Fibroblast of skin of abdomen (primary cell): ENCODE data around the gene SERPINI2. TPM values are rescaled to one million over a fixed set of nuclear protein-coding genes. Genes with fewer than 3 reads are reported as not detected.

Experiments used
- DNase-seq: peaks from one replicate; pipeline ENCODE4 v3.0.0-alpha.2; 2013
- polyA plus RNA-seq, 2 experiments: library from polyadenylated mRNA; unstranded; fragments of 120-200 nt; gene quantifications; one replicate each; pipeline ENCODE4 v1.2.1, GENCODE V29; 2013; ENCODE audit not compliant: insufficient read length in 2 of 2

The SERPINI2 gene, protein sequence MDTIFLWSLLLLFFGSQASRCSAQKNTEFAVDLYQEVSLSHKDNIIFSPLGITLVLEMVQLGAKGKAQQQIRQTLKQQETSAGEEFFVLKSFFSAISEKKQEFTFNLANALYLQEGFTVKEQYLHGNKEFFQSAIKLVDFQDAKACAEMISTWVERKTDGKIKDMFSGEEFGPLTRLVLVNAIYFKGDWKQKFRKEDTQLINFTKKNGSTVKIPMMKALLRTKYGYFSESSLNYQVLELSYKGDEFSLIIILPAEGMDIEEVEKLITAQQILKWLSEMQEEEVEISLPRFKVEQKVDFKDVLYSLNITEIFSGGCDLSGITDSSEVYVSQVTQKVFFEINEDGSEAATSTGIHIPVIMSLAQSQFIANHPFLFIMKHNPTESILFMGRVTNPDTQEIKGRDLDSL
- not detected for polyA plus RNA-seq (2013, experiment 1 of 2; ENCODE audit: insufficient read length)
- polyA plus RNA-seq (2013, experiment 2 of 2; ENCODE audit: insufficient read length) = not detected

DNA sequence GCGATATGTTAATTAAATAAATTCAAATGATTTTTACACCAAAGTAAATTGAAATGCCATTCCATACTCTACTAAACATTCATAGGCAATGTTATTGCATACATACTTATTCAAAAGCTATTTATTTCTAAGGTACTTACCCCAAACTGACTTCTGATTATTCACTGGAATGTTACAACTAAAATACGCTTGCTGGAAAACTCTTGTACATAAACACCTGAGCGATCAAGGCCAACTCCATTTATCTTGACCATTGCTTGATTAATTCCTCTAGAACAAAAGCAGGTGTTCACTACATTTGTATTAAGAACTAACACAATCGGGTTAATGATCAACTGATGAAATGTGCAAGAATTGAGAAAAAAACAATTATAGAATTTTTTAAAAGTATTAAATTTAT is at the start of gene SERPINI2:
Gene SERPINI2, minus strand, starts transcription at position 180 of the 400 bp plus-strand sequence. CDS start 2,208 bp downstream, outside the sequence.
- DNase-seq = no peak

DNA sequence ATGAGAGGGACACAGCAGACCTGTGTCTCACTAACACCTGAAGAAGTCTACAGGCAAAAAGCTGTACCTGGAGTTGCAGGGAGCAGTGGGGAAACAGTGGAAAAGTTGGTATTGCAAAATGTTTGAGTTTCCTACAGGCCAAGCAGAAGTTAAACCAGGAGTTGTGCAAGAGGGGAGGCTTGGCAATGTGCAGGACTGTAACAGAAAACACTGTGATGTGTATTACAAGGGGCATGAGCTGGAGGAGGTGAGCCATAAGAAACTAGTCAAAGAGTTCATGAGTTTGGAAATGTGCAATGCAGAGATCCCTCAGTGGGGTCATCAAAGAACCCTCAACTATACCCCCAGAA is 47.1 kb upstream of the SERPINI2 start:
- no peak for DNase-seq

DNA sequence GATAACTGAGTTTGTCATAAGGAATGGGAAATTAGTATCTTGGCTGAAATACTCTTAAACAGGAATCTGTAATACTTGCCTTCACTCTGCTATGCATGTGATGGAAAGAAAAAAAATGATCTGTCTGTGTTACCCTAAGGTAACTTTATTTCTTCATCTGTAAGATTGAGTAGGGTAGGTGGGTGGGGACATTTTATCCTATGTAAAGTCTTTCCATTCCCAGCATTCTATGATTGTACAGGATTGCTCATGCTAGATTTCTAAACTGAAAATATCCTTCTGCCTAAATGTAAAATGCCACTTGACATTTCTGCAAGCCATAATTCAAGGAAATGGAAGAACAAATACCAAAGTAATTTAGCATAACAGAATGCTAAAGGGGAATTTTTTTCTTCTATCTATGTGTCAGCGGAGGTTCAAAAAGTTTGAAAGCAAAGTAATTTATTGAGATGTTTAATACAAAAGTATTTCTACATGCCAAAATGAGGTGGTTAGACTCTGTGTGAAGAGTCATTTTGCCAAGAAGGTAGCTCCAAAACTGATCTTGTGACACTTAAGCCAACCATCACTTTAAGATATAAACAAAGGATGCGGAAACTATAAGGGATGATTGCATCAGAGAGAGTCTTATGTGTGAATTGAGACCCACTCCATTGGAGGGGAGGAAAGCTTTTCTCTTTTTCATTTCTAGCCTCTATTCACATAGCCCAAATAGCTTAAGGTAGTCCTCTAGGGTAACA is 46.6 kb upstream of the SERPINI2 start:
- no peak for DNase-seq

DNA sequence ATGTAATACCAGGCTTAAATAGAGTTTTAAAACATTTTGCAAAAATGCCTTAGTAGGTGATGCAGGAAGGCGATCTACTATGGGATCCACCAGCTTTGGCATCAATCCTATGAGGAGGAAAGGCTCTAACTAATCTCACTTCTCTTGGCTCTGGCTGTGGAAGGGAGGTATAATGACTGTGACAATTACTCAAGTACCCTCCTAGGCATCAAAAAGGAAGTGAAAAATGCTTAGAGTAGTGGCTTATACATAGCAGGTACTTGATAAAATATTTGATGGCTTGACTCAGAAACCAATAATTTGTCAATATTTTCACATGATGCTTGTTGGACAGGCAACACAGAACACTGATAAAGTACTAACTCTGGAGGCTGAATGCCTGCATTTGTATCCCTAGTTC is 34.1 kb upstream of the SERPINI2 start:
- no peak for DNase-seq

DNA sequence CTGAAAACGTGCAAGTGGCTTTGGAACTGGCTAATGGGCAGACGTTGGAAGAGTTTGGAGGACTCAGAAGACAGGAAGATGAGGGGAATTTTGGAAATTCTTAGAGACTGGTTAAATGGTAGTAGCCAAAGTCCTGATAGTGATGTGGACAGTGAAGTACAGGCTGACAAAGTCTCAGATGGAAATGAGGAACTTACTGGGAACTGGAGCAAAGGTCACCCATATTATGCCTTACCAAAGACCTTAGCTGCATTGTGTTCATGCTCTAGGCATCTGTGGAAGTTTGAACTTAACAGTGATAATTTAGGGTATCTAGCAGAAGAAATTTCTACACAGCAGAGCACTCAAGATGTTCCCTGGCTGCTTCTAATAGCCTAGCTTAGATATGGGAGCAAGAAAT is 28.6 kb upstream of the SERPINI2 start:
- DNase-seq = no peak

DNA sequence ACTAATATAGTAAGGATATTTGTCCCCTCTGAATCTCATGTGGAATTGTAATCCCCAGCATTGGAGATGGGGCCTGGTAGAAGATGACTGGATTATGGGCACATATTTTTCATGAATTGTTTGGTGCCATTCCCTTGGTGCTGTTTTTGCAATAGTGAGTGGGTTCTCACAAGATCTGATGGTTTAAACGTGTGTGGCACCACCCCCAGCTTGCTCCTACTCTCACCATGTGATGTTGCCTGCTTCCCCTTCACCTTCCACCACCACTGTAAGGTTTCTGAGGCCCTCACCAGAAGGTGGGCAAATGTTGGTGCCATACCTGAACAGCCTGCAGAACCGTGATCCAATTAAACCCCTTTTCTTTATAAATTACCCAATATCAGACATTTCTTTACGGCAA is 28.1 kb upstream of the SERPINI2 start:
- DNase-seq = no peak

DNA sequence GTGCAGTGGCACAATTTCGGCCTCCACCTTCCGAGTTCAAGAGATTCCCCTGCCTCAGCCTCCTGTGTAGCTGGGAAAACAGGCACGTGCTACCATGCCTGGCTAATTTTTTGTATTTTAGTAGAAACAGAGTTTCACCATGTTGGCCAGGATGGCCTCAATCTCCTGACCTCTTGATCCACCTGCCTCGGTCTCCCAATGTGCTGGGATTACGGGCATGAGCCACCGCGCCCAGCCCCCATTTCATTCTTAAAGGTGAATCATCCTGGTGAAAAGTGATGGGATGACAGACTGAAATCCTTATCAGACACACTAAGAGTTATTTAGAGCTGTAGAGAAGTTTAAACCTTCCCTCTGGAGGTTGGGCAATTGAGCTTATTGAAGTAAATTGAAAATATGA is 24.1 kb upstream of the SERPINI2 start:
- DNase-seq = no peak

DNA sequence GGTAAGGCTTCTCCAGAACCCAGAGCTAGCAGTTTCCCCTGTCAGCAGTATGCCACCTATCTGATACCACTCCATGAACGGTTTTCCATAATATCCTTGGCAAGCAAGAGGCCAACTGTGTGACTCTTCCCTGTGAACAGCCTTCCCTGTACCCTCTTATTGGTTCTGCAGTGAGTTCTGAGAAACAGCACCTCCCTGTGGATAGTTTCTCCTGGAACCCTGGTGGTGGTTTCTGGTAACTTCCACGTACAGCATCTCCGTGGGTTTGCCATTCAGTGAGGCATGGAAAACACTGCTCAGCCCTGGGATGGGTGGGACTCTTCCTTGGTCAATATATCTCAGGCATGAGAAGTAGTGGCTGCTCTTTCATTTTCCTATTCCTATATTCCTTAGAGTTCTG is 19.4 kb upstream of the SERPINI2 start:
- DNase-seq = no peak

DNA sequence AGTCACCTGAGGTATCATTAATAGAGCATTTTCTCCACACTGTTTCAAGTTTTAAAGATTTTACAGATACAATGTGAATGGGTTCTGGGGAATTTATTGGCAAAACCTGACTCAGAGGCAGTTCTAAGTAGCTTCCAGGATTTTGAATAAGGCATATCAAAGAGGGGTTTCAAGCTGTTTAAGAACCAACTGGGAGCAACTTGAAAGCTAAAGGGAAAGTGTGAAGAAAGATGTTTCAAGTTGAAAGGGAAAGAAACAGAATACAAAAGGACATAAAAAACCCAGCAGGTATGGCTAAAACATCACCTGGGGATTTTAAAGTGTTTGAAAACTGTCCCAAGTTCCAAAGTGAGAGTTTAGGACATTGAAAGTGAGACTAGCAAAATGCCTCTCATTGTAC is 17.8 kb upstream of the SERPINI2 start:
- no peak for DNase-seq

DNA sequence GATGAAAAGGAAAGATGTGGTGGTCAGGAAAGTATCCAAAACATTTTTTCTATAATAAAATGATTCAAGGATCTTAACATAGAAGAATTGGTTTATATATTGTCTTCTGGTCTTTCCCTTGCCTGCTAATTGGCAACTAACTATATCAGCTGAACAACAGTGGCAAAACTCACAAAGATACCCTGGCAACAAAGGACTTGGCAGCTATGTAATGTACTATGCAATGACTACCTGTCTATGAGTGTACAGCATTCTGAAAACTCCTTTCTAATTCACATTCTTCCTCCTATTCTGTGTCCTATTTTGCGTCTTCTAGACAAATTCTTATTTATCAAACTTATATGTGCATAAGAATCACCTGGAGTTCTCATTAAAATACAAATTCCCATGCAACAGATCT is 15.7 kb upstream of the SERPINI2 start:
- DNase-seq = no peak

DNA sequence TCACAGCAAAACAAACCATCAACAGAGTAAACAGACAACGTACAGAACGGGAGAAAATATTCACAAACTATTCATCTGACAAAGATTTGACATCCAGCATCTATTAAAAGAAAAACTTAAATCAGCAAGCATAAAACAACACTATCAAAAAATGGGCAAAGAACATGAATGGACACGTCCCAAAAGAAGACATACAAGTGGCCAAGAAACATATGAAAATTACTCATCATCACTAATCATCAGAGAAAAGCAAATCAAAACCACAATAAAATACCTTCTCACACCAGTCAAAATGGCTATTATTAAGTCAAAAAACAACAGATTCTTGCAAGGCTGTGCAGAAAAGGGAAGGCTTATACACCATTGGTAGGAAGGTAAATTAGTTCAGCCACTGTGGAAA is 13.7 kb upstream of the SERPINI2 start:
- DNase-seq = no peak

DNA sequence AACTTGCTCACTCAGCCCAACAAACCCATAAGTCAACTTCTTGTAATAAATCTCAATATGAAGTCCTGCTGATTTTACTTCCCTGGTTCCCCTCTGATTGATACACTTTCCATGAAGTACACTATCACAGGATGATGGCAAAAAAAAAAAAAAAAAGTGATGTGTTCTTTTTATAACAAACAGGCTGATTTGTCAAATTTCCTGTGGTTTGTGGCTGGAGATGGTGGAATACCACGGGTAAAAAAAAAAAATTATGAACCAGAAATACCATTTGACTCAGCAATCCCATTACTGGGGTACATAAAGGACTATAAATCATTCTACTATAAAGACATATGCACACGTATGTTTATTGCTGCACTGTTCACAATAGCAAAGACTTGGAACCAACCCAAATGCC is 10.7 kb upstream of the SERPINI2 start:
- DNase-seq = no peak

DNA sequence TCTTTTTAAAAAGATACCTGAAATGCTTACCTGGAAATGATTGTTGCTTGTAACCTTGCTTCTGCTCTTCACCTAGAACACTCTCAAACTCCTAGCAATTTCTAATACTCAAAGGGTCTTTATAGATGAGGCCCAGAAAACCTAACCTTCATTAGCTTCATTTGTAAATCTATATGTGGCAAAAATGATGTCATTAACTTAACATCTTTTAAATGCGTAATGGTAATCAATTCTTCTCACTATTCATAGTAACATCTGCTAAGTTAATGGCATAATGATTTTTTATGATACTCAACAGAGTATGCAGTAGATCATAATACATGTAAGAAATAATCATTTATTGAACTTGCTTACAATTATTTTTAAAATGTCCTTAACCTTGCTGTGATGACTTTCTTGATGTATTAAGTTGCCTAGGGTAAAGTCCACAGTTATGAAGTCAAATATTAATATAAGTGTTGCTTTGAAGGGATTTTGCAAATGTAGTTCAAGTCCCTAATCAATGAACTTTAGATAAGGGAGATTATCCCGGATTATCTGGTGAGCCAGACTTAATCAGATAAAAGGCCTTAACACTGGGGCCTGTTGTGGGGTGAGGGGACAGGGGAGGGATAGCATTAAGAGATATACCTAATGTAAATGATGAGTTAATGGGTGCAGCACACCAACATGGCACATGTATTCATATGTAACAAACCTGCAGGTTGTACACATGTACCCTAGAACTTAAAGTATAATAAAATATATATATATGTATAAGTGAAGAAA is 10.1 kb upstream of the SERPINI2 start:
- DNase-seq = no peak

DNA sequence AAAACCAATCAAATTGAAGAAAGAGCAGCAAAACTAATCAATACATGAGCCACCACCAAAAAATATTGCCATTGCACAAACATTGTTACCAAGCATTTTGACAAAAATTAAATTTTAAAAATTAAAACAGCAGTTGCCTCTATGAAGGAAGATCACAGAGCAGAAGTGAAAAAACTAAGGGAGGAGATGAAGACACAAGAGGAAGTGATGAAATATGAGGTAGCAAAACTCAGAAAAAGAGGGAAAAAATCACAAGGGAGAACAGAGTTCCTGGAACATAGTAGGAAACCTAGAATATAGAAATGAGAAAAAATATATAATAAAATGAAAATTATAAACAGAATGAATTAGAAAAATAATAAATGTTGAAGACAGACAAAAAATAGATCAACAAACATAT is 7.3 kb upstream of the SERPINI2 start:
- DNase-seq = no peak

DNA sequence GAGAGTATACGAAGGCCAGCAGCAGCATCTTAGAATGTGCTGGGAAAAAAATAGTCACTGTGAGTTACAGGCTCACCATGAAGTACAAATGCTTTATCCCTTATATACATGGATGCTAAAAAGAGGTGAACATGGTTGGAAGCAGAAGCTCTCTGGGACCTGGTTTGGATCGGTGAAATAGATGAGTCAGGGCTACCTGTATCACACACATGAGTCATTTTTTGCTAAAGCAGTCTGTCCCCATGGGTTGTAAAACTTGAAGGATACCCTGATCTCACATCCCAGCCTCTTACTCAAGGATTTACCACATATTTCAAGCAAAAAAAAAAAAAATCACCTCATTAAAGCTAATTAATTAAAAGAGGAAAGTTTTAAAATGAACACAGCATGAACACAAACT is 6.9 kb upstream of the SERPINI2 start:
- DNase-seq = no peak

DNA sequence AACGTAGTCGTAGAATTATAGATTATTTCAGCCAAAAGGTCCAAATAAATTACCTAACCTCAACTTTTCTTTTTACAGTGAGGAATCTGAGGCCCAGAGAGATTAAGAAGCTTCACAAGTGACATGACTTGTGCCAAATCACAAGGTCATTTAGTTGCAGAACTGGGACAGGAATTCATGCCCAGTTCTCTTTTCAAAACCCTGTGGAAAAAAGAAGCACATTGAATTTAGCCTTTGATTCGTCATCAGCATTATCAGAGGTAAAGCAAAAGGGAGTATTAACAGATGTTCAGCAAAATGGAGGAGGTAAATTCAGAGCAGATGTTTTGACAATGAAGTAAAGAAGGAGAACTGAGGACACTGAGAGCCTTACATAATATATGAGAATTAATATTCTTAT is 4.5 kb downstream of the SERPINI2 start:
- DNase-seq = no peak

DNA sequence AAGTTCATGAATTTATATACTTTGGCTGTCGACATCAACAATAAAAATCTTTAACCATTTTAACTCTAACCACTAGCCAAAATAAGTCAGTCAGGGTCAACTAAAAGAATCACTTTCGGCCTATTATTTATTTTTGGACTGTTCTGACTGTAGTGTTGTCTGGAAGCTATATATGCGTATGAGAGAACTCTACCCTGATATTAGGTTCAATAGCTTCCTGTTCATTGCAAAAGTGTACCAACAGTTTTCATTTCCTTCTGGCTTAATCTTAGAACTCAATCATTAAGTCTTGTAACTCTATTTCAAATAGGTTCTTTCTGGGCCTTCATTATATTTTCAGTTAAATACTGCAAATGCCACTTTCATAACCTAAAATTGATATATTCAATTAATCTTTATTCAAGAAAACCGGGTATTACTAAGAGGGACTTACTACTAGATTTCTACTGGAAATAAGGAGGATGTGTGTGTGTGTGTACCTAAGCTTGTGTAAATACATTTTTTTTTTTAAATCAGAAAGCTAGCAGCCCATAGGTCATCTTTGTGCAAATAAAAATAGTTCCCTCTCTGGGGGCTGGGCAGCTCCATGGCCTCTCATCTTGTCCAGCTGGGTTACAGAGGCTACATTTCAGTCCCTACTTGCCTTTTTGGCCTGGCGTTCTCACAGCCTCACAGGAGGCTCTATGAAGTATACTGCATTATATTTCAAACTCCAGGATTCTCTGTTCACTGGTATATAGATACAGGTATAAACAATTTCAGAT is 5.8 kb downstream of the SERPINI2 start:
- DNase-seq = no peak

DNA sequence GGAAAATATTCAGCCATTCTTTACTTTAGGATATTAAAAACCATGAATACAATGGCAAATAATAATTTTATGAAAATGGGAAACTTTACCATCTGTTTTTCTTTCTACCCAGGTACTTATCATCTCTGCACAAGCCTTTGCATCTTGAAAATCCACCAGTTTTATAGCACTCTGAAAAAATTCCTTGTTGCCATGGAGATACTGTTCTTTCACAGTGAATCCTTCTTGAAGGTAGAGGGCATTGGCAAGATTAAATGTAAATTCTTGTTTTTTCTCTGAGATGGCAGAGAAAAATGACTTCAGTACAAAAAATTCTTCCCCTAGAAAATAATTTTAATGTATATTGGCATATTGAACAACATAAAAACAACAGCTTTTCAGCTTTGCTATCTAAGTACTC is 6.9 kb downstream of the SERPINI2 start:
- DNase-seq = no peak

DNA sequence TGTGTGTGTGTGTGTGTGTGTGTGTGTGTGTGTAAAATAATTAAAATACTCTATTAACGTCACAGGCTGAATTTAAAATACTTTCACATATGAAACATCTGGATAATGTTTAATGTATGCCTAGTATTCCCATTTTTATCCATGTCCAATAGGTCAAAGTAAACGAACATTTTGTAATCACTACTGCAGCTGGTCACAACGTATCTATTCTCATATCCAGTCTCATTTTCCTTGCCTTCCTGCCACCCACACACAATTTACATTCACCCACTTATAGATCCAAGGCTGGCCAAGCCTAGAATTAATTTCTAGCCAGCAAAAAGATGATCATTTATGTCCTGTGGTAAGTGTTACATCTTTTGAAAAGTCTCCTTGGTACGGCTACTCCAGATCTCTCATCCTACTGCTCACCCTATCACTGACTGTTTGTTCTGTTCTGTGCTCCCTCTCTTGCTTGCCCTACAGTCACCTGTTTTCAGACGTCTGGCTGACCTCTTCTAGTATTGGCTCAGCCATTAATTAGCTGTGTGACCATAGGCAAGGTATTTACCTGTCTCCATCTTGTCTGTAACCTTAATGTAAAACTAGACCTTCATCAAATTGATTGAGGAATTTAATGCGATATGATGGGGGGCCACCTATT is 17.6 kb downstream of the SERPINI2 start:
- DNase-seq = no peak

DNA sequence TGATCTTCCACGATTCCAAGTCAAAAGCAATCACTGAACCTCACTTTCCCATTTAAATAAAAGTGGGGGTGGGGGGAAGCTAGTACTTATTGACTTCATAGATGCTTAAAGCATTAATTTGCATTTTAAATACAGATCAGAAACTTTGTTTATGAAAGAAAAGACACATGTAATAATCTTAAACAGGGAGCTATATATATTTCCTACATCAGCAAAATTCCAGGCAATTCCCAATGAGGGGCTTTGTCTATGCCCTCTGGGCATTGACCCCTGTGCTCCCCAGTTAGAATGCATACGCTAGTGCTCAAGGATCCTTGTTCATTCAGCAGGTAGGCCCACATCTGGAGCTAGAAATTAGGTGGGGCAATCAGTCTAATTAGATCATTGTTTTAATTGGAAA is 20.0 kb downstream of the SERPINI2 start:
- DNase-seq = no peak

DNA sequence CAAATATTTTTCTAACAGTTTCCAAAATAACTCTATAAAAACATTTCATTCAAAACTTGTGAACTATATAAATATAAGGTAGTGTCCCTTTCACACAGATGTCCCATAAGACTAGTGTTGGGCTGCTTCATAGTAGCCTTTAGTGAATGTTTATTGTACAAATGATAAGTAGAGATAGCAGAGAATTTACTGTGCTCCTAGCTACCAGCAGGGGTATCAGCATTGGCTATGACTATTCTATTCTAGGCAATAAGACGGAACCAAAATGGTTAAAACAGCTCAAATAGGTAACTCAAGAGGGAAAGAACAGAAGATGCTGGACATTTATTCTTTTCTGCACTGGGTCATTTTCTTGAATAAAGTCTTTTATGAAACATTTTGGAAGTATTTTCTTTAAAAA is 22.6 kb downstream of the SERPINI2 start:
- DNase-seq = no peak

DNA sequence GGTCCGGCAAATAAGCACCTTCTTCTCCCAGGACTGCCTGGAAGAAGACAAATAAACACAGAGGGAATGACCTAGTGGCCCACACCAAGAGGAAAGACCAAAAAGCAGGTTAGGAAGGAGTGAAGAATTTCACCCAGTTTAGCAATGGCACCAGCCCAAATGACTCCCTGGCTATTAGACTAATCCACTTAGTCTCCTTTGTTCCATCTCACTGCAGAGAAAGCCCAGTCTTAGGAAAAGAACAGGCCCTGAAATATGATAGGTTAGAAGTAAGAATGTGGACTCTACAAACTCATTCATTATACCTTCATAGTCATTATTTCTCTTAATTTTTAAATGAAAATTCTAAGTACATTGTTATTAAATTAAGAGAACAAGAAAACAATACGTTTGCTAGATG is 23.2 kb downstream of the SERPINI2 start:
- no peak for DNase-seq
